Activated CD4-positive, alpha-beta T cell treated with anti-CD3 and anti-CD28 coated beads, Interleukin-2, amount 50 U/mL, for 1 hour (primary cell): ENCODE measurements around the gene GATB.

Experiments used
- DNase-seq: peaks from one replicate; pipeline ENCODE4 v3.0.0-alpha.2; 2020

The GATB gene

DNA sequence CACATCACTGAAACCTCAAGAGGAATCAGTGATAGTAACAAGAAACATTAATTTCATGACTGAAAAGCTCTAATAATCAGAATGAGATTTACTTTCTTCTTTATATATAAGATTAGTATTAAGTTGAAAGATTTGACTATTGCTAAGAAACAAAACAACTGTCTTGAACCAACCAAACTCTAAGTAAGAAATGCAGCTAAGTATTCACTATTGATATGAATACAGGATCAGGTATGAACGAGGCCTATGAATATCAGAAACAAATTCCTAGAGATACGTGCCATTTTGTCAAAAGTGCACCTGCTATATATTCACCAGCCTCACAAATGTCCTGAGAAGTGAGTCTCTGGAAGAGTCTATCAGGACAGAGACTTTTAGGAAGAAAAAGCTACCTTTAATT lies 32.1 kb downstream of the GATB start:
- no peak for DNase-seq

DNA sequence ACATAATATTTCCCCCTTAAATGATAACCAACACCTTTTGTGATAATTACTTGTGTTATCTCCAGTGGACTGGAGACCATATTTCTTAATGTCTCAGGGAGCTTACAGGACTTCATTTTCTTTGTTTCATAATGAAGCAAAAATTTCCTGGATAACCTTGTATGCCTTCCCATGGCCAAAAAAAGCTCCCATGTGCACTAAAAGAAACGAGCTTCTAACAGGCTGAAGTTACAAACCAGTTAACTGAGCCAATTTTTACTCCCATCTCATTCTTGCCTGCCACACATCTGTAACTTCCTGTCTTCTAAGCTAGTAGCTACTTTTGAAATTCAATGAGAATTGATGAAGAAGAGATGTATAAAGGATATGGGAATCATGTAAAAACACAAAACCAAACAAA lies 32.8 kb downstream of the GATB start:
- no peak for DNase-seq

DNA sequence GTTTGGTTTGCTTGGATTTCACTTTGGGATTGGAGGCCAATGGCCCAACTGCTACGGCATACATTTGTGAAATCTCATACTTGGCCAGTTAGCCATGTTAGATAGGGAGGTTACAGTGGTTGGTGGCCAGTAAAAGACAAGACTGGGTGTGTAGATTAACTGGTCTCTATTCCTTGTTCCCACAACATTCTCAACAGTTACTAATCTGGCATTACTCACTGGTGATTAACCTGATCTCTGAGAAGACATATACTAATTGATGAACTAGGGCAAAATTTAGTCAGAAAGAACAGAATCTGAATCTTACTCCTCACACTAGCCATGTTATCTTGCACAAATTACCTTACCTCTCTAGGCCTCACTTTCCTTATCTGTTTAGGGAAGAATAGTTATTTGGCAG lies 33.4 kb downstream of the GATB start:
- no peak for DNase-seq

DNA sequence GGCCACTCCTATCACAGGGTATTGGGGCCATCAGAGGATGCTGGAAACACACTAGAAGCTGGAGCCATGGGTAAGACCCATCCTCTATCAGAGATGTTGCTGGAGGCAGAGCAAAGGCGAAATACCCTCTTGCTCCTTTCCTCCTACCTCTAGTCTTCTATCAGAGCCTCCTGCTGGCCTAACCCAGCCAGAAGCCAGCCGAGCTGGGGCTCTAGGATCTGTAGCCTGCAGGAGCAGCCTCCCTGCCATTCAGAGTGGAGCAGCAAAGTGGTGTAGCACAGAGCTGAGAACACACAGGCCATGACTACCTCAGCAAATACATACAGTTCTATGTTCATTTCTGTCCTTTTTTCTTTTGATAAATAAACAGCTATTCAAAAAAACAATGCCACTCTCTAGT lies 35.7 kb downstream of the GATB start:
- DNase-seq: no peak

DNA sequence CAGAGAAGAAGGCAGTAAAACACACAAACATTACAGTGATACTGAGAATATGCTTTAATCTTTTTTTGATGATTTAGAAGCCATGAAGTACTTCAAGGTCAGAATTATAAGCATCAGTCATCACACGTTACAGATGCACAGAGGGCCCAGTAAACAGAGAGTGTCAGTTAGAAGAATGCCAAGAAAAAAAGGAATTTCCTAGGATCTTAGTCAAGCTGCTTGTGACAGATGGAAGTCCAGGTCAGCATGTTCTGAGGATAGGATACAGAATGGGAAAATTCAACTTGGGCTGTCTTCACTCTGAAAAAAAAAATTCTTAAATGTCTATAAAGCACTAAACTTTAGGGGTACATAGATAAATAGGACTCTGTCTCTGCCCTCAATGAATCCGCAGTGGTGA lies 38.9 kb downstream of the GATB start:
- no peak for DNase-seq

DNA sequence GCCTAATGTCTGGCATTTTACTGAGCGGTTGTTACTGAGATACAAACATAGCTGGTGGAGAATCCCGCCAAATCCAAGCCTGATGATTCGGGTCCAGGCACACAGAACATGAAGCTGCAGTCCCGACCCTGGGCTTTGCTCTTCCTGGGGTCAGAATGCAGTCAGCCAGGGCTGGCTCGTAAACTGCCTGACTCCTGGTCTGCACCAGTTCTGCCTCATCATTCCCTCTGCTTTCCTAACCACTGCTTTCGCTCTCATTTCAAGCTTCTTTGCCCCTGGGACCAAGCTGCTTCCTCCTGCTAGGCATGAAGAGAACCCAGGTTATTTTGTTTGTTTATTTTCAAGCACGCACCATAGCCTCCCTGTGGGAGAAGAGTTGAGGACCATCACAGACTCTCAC lies 39.3 kb downstream of the GATB start:
- DNase-seq: no peak

DNA sequence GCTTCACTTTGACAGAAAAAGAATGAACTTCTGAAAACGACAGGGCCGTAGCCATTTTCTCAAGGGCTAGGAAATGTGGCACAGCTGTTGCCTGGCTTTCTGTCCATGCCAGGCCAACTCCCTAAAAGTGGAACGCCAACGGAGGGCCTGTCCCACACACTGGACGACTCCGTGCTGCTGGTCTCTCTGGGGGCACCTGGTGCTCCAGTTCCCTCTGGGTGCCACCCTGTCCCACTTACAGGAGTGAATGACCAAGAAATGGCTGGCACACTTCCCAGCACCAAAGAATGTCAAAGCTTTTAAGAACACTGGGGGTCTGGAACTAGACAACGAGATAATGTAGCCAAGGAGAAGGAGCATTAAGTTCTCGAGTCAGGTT lies 40.9 kb downstream of the GATB start:
- DNase-seq: no peak

DNA sequence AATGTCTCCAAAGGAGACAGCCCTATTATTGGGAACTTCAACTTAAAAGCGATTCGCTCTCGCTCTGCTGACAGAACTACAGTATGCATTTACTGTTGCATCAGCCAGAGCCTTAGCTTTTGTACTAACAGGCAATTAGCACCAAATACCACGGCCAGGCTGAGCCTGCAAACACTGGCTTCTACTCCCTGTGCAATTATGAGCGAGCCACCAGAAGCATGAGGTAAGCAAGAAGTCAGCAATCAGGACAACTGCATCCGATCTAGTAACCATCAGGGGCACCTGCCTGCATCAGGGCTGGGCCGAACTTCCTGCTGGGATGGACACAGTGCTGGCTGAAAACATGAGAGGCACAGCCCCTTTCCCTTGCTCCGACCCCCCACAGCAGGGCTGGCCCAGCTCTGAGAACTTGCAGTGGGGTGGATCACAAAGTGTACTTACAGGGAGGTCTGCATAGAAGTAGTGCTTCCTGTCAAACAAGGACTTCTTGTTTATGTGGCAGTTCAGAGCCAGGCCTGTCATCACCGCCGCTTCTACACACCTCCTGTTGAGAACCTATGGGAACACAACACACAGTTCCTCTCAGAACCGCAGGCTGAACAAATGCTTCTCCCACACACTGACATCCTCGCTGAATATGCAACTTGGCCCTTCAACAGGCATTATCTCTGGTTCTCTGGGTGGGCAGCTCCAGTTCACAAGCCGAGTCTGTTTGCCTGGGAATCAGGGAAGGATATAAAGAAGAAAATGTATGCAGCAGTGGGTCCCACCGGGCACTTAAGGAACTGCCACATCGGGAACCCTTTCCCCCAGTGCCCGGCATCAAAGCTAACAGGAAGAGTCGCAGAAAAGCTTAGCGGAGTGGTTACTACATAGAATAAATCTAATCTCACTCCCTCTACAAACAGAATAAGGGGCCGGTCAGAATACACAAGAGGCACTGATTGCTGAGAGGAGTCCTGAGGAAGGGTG lies 41.5 kb downstream of the GATB start:
- no peak for DNase-seq

DNA sequence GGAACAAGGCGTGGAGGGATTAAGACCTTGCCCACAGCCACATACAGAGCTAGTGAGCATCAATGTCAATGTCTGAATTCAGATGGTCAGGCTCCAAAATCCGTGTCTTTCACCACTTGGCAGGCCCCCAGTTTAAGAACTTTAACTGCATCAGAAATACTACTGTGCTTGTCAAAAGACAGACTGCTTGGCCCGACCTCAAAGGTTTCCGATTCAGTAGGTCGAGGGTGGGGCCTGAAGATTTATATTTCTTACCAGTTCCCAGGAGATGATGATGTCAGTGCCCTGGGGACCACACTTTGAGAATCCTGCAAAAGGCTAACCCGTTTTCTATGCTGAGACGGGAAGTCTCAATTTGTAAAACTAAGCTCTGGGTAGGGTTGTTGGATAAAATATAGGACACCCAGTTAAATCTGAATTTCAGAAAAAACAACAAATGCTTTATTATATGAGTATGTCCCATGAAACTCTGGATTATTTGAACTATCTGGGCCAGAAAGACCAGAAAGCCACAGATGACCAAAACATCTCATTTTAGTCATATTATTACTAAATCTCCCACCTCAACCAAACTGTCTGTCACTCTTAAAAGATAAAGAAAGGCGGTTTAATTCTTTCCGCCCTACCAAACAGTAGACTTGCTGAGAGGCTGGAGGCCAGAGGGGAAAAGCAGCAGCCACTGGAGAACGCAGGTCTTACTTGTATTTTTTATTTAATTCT lies 42.7 kb downstream of the GATB start:
- no peak for DNase-seq

DNA sequence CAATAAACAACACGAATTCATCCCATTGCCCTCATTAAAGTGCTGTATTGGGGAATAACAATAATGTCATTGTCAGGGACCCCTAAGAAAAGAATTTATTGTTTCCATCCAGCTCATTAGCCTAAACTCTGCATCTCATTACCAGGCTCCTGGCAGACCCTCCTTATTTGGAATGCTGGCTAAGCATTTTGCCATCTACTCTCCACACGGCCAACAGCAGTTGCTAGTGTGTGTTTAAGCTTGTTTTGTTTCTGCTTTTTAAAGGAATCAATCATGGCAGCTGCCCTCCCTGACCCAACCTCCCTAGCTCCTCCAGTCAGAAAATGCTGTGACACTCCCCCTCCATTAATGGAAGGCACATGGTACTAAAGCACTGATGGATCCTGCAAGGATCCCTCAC lies 43.5 kb downstream of the GATB start:
- DNase-seq: no peak

DNA sequence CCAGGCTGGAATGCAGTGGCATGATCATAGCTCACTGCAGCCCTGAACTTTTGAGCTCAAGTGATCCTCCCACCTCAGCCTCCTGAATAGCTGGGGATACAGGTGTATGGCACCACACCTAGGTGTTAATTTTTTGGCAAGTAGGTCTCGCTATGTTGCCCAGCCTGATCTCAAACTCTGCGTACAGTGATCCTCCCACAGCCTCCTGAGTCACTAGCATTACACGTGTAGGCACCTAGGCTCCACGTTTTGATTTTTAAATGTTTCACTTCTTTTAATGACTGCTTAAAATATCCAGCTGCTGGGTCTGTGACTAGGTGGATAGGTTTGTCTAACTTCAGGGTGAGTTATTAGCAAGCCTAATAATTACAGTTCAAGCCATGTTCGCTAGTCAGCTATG lies 44.5 kb downstream of the GATB start:
- no peak for DNase-seq

DNA sequence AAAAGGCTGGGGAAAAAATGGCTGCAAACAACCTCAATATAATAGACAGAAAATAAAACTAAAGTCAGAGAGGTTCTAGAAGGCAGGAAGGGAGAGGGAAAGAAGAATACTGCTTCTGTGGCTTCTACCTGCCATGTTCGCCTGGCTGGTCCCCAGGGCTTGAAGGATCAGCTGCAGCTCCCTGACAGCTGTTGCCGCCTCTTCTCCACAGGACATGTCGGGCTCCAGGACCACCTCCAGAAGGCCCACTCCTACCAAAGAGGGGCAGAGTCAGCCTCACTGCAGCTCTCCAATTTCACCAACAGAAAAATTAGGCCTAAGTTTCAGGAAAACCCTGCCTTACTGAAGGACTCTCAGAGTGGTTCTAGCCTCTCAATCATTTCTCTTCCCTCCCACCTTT lies 44.9 kb downstream of the GATB start:
- DNase-seq: no peak

DNA sequence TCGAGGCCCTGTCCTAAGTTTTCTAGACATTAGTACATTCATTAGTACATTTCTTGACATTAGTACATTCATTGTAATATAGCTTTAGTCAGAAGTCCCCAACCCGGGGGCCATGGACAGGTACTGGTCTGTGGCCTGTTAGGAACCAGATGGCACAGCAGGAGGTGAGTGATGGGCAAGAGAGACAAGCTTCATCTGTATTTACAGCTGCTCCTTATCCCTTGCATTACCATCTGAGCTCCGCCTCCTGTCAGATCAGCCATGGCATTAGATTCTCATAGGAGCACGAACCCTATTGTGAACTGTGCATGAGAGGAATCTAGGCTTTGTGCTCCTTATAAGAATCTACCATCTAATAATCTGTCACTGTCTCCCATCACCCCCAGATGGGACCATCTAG lies 48.0 kb downstream of the GATB start:
- no peak for DNase-seq

DNA sequence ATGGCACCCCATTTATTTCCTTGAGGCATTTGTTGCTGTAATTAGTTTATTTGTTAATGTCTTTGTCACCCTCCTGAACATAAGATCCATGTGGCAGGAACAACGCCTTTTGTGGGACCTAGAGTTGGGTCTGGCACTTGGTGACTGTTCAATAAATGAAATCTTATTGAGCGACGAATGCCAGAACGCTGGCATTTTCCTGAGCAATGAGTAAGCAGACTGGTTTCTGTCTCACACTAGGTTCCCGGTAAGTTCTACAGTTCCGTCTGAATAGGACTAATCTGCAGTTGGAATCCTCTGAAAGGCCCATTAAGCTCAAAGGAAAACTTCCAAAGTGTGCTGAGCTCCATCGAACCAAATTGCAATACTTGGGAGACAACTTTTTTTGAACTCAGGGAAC lies 49.2 kb downstream of the GATB start:
- no peak for DNase-seq

DNA sequence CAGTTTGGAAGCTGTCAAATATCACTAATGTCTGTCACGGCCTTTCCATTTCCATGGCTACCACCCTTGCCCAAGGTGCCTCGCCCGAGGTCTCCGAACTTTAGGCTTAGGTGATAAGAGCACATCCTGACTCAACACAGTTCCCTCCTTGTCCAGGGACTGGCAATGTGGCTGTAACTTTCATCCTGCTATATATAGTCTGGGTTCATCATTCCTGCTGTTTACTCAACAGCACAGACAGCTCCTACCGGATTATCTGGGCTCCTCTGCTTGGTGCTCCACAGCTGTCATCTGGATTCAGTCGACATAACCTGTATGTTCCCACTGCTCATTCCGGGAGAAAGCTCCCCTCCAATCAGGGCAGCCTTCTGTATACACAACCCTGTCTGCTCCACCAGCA lies 51.2 kb downstream of the GATB start:
- no peak for DNase-seq

DNA sequence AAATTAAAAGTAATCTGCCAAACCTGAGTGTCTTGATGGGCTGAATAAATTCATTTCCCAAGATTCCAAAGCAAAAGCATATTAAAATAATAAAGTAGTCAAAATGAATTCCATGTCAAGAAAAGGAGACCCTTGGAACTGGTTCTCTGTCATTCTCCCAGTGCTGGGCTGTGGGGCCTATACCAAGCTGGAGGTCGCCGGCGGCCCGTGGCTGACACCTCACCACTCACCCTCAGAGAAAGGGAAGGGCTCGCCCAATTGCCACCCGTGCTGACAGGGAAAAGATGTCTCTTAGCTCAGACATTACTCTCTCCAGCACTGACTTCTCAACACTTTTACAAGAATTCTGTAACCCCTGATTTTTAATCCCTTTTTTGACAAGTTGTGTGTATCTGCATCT lies 51.7 kb downstream of the GATB start:
- DNase-seq: no peak

DNA sequence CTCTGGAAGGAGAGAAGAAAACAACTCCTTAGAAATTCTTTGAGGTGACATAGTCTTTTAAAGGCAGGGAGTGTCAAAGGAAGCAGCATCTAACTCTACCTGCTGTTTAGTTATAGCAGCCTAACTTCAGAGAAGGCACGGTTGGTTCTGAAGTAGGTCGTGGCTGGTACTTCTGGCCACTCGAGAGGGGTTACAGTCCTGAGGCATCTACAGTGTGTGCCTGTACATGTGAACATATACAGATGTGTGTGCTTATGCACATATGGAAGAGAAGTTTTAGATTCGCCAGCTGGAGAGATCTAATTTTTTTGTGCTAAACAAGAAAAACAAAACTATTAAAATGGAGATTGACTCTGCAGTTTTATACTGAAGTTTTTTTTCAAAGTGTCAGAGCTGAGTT lies 52.7 kb downstream of the GATB start:
- no peak for DNase-seq

DNA sequence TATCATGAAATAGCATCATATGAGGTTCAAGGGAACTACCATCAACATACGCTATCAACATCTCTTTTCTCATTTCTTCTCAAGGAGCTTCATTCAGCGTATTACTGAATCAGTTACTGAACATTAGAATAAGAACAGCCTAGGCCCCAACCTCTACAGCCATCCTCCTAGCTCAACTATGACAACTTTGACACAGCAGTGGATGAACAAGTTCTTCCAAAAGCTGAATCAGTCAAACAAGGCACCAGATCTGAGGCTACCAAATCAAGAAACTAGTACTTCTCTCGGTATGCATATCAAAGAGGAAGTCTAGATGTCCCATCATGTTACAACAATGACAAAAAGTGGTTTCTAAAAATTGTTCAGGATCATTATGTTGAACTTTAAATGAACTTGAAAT lies 57.4 kb downstream of the GATB start:
- DNase-seq: no peak

DNA sequence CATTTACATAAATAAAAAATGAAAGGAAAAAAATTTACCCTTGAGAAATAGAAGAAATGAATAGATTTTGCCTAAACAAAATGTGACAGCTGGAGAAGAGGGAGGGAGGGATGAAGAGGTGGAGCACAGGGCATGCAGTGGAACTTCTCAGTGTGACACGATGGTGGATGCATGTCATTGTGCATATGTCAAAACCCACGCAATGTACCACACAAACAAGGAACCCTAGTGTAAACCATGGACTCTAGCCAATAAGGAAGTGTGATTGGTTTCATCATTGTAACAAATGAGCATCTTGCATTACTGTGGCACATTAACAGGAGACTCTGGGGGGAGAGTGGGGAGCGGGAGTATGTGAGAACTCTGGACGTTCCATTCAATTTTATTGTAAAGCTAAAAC lies 58.6 kb downstream of the GATB start:
- DNase-seq: no peak

DNA sequence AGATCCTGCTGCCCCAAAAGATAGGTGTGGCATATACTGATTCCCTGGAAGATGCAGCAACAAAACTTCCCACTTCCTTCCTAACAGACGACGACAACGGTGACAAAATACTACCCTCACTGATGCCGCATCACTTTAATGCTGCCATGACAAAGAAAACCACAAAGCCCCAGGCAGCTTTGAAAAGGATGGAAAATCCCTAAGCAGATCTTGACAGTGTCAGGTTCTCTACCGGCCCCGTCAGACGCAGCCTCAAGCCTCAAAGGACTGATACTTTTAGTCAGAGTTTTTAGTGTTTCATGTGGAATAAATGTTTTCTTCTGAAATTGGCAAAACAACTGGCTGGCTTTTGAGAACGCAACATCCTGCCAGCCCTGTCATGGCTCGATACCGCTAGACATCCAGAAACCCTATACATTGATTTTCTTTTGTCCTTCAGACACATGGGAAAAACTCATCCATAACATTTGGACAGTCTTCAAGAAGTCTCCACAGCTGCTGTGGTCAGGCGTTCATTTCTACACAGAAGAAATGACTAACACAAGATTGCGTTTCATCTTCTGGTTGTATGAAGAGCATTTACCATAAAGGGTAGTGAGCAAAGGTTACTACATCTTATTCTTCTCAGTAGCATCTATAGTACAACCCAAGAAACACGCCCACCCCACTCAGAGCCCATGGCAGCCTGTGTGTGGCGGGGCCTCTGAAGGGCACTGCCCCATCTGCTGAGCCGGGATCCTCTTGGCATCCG lies 60.1 kb downstream of the GATB start:
- DNase-seq: no peak

DNA sequence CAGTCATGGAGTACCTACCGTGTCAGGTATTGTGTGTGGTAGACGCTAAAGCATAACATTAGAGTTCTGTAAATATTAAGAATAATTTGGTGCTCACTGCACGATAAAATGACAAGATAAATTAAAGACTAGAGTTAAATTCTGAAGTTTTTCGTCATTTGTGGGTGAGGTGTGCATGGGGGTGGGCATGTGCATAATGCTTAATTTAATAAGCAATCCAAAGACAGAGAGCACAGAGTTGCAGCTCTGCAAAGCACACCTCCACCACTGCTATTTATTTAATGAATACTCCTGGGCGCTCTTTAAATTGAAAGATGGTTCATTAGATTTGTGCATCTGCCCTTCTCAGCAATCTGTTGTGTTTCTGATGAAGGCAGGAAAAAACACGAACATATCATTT lies 62.6 kb downstream of the GATB start:
- no peak for DNase-seq

DNA sequence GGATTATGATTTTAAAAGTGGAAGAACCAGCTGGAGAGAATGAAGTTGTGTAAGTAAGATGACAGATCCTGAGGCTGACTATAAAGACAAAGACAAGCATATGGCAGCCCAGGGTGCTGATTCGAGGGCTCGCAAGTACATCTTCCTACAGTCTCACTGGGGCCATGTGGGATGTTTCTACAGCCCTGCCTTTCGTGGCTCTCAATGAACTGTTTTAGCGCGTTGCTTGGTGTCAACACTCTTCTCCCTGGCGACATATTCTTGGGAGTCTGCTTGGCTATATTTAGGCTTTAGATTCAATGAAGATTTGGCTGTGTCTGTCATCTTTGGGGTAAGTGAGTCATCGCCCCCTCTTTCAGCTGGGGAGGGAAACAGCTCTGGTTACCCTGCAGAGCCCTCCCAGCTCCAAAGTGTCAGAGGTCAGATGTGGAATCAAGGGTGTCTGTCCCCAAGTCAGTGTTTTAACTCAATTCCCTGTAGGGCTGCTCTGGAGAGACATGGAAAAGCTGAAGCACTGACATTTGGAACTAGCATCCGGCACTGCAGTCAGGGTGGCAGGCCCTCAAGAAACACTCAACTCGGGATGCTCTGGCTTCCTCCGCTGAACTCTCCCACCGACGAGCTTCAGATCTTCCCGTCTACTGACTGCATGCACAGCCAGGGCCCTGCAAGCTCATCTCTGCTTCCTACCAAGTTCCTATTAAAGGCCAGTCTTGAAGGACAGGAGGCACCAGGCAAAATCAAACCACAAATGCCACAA lies 65.7 kb downstream of the GATB start:
- DNase-seq: no peak
